Nephron progenitor cell (in vitro differentiated cells): ENCODE results near the gene TCEA3.
A peak's percentile ranks its signal among the peaks of the same experiment; 100 is the strongest.

ENCODE experiments used
- DNase-seq: peaks from one replicate; pipeline ENCODE4 v3.0.0; 2021
- H3K27ac Mint-ChIP-seq: 2 replicates; pipeline ENCODE4 v1.8.0; 2021; ENCODE audit warnings: mild to moderate bottlenecking, moderate library complexity, mixed read lengths
- H3K27me3 Mint-ChIP-seq: 2 replicates; pipeline ENCODE4 v1.8.0; 2021; ENCODE audit warnings: mild to moderate bottlenecking, low read depth, mixed read lengths; ENCODE audit not compliant: poor library complexity
- H3K36me3 Mint-ChIP-seq: 2 replicates; pipeline ENCODE4 v1.8.0; 2021; ENCODE audit warnings: low read depth, mixed read lengths
- H3K4me1 Mint-ChIP-seq: 2 replicates; pipeline ENCODE4 v1.8.0; 2021; ENCODE audit warnings: mixed read lengths
- H3K4me3 Mint-ChIP-seq: 2 replicates; pipeline ENCODE4 v1.8.0; 2021; ENCODE audit warnings: mild to moderate bottlenecking, moderate library complexity, mixed read lengths
- H3K9me3 Mint-ChIP-seq: 2 replicates; pipeline ENCODE4 v1.8.0; 2021; ENCODE audit warnings: mild to moderate bottlenecking, moderate library complexity, mixed read lengths
- TF ChIP-seq, protein P1 (sequence below): fragments of 200-600 bp; sonication (generic); IDR thresholded peaks from 2 replicates; pipeline ENCODE4 v1.5.0; 2021; ENCODE audit warnings: antibody characterized with exemption

TCEA3 gene

DNA sequence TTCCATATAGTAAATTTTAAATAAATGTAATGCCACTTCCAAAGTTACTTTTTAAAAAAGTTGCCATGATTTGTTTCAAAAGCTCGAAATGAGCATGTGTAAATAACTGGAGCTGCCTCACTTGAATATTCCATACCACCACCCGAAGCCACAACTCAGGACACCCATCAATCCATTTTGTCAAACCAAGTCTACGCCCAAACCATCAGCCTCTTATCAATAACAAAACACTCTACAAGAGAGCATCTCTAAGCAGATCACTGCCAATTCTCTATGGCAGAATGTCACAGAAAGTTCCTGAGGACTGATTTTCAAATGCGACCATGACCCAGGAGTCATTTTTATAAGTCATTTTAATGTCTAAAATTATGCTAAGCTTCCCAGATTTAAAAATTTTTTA lies 84.9 kb downstream of the TCEA3 start:
- Mint-ChIP-seq H3K36me3 (peaks cover 62% of the 10 kb centered on the region), H3K27ac (peak overlapping the region; percentile 77), H3K4me1 (peaks cover 43% of the 10 kb centered on the region)

DNA sequence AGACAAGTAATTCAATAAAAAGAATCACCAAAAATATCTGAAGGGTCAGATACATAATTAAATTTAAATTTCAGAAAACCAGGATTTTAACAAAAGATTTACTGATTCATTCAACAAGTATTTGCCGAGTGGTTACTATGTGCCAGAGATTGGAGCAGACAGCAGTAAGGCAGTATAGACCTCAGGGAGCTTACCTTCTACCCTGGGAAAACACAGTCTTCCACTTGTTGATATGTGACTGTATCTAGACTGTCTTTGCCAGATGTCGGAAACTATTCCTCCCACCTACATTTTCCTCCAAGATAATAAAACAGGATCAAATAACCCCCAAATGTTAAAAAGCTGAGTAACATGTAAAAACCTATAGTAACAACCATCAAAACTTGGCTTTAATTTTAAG lies 86.7 kb downstream of the TCEA3 start:
- Mint-ChIP-seq H3K4me1 (peaks cover 41% of the 10 kb centered on the region), H3K27me3 (peaks cover 4% of the 10 kb centered on the region), H3K9me3 (peaks cover 25% of the 10 kb centered on the region), H3K36me3 (peaks cover 78% of the 10 kb centered on the region), H3K4me3 (no peak overlapping the region), H3K27ac (peak overlapping the region; percentile 70)
- no peak for DNase-seq
- TF ChIP-seq, protein P1, sequence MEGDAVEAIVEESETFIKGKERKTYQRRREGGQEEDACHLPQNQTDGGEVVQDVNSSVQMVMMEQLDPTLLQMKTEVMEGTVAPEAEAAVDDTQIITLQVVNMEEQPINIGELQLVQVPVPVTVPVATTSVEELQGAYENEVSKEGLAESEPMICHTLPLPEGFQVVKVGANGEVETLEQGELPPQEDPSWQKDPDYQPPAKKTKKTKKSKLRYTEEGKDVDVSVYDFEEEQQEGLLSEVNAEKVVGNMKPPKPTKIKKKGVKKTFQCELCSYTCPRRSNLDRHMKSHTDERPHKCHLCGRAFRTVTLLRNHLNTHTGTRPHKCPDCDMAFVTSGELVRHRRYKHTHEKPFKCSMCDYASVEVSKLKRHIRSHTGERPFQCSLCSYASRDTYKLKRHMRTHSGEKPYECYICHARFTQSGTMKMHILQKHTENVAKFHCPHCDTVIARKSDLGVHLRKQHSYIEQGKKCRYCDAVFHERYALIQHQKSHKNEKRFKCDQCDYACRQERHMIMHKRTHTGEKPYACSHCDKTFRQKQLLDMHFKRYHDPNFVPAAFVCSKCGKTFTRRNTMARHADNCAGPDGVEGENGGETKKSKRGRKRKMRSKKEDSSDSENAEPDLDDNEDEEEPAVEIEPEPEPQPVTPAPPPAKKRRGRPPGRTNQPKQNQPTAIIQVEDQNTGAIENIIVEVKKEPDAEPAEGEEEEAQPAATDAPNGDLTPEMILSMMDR, result no peak

More for the DNA sequence above, 84.9 kb downstream of the TCEA3 start:
- H3K27me3 Mint-ChIP-seq, result peaks cover 4% of the 10 kb centered on the region
- H3K9me3 Mint-ChIP-seq, result peaks cover 25% of the 10 kb centered on the region
- TF ChIP-seq, protein P1, result no peak
- H3K4me3 Mint-ChIP-seq, result peak overlapping the region; percentile 90
- DNase-seq, result no peak

DNA sequence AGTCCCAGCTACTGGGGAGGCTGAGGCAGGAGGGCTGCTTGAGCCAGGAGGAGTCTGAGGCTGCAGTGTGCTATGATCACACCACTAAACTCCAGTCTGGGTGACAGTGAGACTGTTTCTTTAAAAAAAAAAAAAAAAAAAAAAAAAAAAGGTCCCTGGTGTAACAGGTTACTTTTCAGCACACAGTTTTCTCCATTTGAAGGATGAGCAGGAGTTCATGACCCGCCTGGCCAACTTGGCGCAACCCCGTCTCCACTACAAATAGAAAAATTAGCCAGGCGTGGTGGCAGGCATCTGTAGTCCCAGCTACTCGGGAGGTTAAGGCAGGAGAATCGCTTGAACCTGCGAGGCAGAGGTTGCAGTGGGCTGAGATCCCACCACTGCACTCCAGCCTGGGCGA lies 92.8 kb downstream of the TCEA3 start:
- Mint-ChIP-seq H3K4me3 (no peak overlapping the region), H3K36me3 (peaks cover 88% of the 10 kb centered on the region), H3K27ac (peak overlapping the region; percentile 54), H3K4me1 (no peaks in the 10 kb centered on the region), H3K27me3 (no peaks in the 10 kb centered on the region), H3K9me3 (no peaks in the 10 kb centered on the region)
- no peak for DNase-seq
- TF ChIP-seq, protein P1, result no peak
